Measurements from ENCODE around the gene CDH13.

The CDH13 gene

DNA sequence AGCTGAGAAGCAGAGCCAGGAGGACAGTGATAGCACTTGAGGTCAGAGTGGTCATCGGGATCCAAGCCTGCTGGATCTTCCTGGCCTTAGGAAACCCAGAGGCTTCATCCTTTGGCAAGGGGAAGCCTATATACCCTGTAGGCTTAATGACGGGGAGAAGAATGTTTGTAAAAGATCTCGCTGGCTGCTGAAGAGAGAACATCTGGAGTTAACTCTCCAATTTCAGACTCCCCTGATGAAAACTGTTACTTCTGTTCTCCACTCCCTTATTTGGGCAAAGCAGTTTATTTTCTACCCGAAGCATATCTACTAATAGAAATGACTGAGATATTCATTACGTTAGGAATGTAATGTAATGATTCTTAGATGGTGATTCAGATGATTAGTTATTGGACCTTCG lies 487.0 kb downstream of the CDH13 start:
- DNase-seq (ENCODE audit: low read depth in 2 of 2): no peak

GRCh38 chr16:83115491-83116232 lies 488.9 kb downstream of the CDH13 start:
- DNase-seq (ENCODE audit: low read depth in 2 of 2): no peak

DNA sequence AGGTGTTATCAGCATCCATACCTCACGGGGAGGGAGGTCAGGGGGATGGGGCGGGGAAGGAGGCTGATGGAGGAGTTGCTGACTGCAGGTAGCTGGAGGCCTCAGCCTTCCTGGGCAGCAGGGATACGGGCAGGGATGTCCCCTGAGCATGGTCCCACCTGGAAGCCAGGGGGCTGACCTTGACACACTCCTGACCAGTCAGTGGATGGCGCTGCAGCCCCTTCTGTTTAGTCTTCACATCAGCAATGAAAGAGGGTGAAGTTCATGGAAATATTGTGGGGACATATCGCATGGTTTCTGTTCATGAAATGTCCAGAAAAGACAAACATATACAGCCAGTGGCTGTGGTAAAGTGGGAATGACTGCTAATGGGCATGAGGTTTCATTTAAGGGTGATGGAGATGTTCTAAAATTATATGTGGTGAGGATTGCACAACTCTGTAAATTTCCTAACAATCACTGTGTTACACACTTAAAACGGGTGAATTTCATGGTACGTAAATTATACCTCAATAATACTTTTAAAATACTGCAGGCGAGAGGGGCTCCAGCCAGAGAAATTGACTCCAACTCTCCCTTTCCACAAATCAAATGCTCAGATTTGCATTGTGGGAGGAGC lies 489.6 kb downstream of the CDH13 start:
- DNase-seq (ENCODE audit: low read depth in 2 of 2): no peak

DNA sequence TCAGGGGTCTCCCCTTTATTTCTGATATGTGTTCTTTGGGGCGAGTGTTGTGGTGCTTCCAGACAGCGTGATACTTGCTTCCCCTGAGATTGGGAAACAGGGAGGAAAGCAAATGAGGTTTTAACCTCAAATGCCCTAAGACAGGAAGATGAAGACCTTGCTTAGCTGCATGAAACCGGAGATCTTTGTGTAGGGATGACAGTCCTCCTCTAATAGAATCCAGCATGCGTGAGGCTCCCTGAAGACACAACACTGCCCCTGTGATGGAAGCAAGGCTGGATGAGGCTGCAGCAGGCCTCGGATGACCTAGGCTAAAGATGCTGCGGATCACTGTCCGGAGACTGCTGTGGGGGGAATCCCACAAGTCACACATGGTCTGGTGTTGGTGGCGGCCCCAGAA lies 491.0 kb downstream of the CDH13 start:
- DNase-seq (ENCODE audit: low read depth in 2 of 2): no peak

- DNase-seq (ENCODE audit: low read depth in 2 of 2): no peak
Measured at GRCh38 chr16:83118365-83118764, 491.6 kb downstream of the CDH13 start.

DNA sequence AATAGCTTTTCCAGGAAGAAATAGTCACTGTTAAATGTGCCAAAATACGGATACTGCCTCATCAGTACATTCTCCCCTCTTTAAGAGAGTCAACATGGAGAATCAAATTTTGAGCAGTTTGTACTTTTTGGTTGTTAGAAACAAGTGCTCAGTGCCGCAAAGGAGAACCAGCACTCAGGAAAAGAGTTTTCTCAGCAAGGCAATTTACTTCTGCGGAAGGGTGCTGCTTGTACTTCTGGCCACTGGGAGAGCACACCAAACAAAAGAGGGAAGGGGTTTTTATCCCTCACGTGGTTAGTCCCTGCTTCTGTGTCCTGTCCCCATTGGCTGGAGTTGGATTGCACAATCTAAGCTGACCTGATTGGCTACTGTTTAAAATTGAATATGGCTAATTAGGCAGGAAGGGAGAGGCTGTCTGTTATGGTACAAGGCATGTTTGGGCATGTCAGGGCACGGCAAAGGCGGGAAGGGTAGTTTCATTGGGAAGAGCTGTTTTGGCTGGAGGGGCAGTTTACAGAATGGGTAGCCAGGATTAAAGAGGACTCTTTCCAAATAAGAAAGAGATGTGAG lies 499.3 kb downstream of the CDH13 start:
- DNase-seq (ENCODE audit: low read depth in 2 of 2): no peak

- no peak for DNase-seq (ENCODE audit: low read depth in 2 of 2)
Measured at GRCh38 chr16:83128041-83128440, 501.3 kb downstream of the CDH13 start.

DNA sequence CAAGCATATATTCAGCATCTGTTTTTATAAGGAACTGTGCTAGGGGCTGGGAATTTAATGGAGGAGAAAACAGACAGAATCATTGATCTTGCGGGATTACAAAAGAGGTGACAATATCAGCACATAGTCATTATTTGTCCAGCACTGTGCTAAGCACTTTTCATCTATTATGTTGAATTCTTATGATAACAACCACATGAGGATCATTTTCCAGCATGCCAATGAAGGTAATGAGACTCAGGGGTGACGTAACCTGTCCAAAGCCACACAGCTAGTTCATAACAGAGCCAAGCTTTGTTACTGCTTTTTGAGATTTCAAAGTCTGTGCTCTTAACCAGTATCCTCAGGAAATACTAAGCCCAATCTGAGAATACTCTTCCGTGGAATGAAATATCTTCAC lies 503.3 kb downstream of the CDH13 start:
- DNase-seq (ENCODE audit: low read depth in 2 of 2): no peak

DNA sequence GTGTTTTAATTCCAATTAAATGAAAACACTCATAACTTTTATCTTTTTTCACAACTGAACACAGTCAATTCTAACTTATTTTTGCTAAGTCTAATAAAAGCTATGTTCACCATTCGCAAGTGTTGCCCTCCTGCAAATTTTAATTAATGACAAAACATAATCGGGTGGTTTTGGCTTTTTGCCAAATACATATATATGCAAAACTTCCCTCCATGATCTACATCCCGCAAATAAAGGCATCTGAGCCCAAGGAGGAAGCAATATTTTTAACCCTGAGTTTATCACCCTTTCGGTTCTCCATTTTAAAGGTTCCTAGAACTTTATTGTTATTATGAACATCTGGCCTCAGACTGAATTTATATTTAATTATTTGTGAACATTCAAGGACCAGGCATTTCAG lies 507.9 kb downstream of the CDH13 start:
- no peak for DNase-seq (ENCODE audit: low read depth in 2 of 2)

- no peak for DNase-seq (ENCODE audit: low read depth in 2 of 2)
Measured at GRCh38 chr16:83136419-83136818, 509.6 kb downstream of the CDH13 start.

GRCh38 chr16:83136924-83137323 lies 510.2 kb downstream of the CDH13 start:
- no peak for DNase-seq (ENCODE audit: low read depth in 2 of 2)

DNA sequence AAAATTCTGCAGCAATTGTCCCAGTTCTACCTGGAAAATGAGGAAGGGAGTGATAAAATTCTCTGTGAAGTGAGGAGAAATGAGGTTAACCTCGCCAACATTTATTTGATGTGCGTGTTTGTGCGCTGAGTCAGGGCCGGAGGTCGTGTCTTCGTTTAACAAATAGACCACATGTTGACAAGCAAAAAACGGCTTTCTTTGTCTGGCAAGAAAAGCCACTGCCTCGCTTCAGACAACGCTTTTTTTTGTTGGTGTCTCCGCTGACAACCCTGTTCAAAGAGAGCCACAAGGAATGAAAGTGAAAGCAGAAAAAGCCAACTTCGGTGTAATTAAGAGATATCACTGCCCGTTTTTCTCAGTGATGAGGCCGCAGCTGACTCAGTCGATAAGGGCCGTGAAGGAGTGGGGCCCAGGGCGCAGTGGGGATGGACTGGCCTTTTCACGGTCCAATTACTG lies 510.6 kb downstream of the CDH13 start:
- no peak for DNase-seq (ENCODE audit: low read depth in 2 of 2)

- DNase-seq (ENCODE audit: low read depth in 2 of 2): no peak
Measured at GRCh38 chr16:83137894-83138293, 511.1 kb downstream of the CDH13 start.

- no peak for DNase-seq (ENCODE audit: low read depth in 2 of 2)
Measured at GRCh38 chr16:83138512-83138911, 511.7 kb downstream of the CDH13 start.

GRCh38 chr16:83138976-83139690 lies 512.4 kb downstream of the CDH13 start:
- no peak for DNase-seq (ENCODE audit: low read depth in 2 of 2)

DNA sequence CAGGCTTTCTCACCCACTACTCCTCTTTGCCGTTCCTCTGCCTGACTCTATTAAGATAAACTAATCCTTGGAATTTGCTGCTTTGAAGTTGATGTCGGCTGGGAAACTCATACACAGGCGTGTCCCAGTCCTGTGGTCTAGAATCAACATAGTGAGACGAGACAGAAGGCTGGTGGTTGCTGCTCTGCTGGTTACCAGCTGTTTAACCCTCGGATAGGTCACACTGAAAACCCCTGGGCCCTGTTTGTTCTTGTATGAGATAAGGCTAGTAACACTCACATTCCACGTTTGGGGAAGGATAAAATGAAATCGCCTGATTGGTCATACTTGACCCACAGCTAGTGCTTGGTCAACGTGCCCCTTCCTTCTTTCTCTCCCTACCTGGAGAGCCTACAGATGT lies 517.0 kb downstream of the CDH13 start:
- DNase-seq (ENCODE audit: low read depth in 2 of 2): no peak

DNA sequence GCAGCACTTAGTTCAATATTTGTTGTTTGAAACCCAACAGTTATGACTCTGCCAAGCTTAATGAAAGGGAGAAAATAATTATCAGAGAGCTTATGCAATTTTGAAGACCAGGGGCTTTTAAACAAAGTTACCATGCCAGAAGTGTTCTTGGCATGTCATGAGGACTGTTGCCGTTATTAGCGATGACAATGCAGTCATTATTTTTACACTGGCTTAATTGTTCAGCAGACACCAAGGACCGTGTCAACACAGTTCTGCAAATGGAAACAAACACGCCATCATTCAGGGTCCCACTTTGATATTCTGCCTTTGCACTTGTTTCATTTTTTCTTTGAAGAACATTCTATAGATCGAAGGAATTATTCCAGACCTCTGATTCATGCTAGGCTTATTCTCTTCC lies 518.5 kb downstream of the CDH13 start:
- no peak for DNase-seq (ENCODE audit: low read depth in 2 of 2)

- no peak for DNase-seq (ENCODE audit: low read depth in 2 of 2)
Measured at GRCh38 chr16:83147244-83147643, 520.5 kb downstream of the CDH13 start.

- DNase-seq (ENCODE audit: low read depth in 2 of 2): no peak
Measured at GRCh38 chr16:83158320-83158957, 531.7 kb downstream of the CDH13 start.

- no peak for DNase-seq (ENCODE audit: low read depth in 2 of 2)
Measured at GRCh38 chr16:83159049-83159448, 532.3 kb downstream of the CDH13 start.

DNA sequence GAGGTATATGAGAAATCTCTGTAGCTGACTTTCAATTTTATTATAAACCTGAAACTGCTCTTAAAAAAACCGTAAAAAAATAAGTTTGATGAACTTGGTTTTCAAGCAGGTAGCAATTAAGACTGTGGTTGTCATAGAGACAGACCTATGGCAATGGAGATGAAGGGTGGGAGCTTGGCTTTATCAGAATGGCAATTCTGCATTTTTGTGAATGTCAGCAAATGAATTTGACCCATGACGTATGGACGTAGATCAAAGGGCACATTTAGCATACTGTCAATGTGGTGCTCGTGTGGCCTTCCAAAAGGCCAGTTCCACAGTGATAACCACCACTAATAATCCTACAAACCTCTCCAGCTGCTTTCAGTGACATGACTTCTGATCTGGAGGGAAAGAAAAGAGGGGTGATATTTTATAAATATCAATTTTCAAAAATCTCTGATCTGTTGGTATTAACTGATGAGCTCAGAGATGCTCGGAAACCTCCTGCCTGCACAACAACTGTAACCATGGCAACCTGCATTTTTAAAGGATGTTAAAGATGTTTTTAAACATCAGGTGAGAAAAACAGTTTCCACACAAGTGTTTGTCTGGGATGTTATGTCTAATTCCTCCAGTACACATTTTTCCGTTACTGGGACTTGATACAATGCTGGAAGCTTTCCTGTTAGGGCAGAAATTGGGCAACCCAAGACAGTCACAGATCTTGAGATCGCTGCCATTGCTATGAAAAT lies 533.7 kb downstream of the CDH13 start:
- no peak for DNase-seq (ENCODE audit: low read depth in 2 of 2)
